Breast epithelium (tissue), 4 donors: ENCODE data around the gene MYMK. TPM values are rescaled to one million over a fixed set of nuclear protein-coding genes. Genes with fewer than 3 reads are reported as not detected.

Experiments used
- DNase-seq, 2 donors: peaks; one replicate each; pipeline ENCODE4 v3.0.0-alpha.2; 2019; ENCODE audit warnings: low spot score in 2 of 2
- H3K27ac ChIP-seq, 2 donors: fragments of 200-600 bp; sonication (generic) in 1 of 2; one replicate each; pipeline ENCODE4 v1.5.1; 2016 to 2019; ENCODE audit warnings: mild to moderate bottlenecking in 1 of 2
- H3K27me3 ChIP-seq, 2 donors: fragments of 200-600 bp; sonication (generic) in 1 of 2; one replicate each; pipeline versions ENCODE4 v1.5.1 to v1.6.0; 2017 to 2019; ENCODE audit warnings: control low read depth in 1 of 2, mild to moderate bottlenecking in 1 of 2
- H3K36me3 ChIP-seq: fragments of 200-600 bp; one replicate; pipeline ENCODE4 v1.5.1; 2019
- H3K4me1 ChIP-seq, 2 donors: fragments of 200-600 bp; sonication (generic); one replicate each; pipeline ENCODE4 v1.5.1; 2016 to 2019; ENCODE audit warnings: control low read depth in 1 of 2
- H3K4me3 ChIP-seq, 3 donors: fragments of 200-600 bp; sonication (generic); 1 replicate in 2 of 3; 2 replicates in 1 of 3; pipeline ENCODE4 v1.5.1; 2016 to 2019; ENCODE audit warnings: mild to moderate bottlenecking in 3 of 3, moderate library complexity in 2 of 3
- H3K9me3 ChIP-seq, 2 donors: fragments of 200-600 bp; sonication (generic) in 1 of 2; one replicate each; pipeline ENCODE4 v1.5.1; 2016 to 2019; ENCODE audit warnings: control low read depth in 1 of 2
- POLR2A ChIP-seq: fragments of 450-650 bp; IDR thresholded peaks from one replicate; pipeline ENCODE4 v1.6.1; 2016; ENCODE audit warnings: antibody characterized with exemption, mild to moderate bottlenecking, moderate library complexity
- POLR2AphosphoS5 ChIP-seq, 3 donors: sonication (generic); formaldehyde crosslinking; IDR thresholded peaks; one replicate each; pipeline ENCODE4 v1.6.1; 2017; ENCODE audit warnings: antibody characterized with exemption in 3 of 3
- intact Hi-C: fragments of 100-400 bp; cut with DNase I; formaldehyde crosslinking; loops from one replicate; pipeline ENCODE4 v1.15.1; 2023; ENCODE audit warnings: low total_unique reads
- total RNA-seq, 3 donors: library from RNA; depleted of rRNA; stranded (reverse); fragments of >200 nt; gene quantifications; one replicate each; pipeline ENCODE4 v1.1.0, GENCODE V29; 2016
- TF ChIP-seq, protein P1 (sequence below), 3 donors: fragments of 450-650 bp; IDR thresholded peaks; one replicate each; pipeline ENCODE4 v1.5.1; 2016 to 2017; ENCODE audit warnings: antibody characterized with exemption in 3 of 3, mild to moderate bottlenecking in 3 of 3, moderate library complexity in 3 of 3

The MYMK gene
- total RNA-seq, 3 donors from 2014 or later, result not detected

DNA sequence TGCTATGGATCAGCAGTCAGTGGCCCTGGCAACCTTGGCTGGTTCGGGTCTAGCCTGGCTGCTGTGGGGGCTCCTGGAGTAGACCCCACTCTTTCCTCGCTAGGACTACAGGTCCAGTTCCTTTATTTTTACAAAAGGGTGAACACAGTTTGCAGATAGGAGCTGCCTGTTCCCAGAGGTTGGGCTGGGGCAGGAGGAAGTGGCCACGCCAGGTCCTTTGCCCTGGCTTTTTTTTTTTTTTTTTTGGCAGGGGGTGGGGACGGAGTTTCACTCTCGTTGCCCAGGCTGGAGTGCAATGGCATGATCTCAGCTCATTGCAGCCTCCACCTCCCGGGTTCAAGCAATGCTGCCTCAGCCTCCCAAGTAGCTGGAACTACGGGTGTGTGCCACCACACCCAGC is 53.8 kb downstream of the MYMK start:
- intact Hi-C loops, result no loop called here
- DNase-seq, result no peak
- Histone ChIP-seq H3K27me3 (peaks cover 0 to 5% of the 10 kb centered on the region in 2 donors), H3K27ac (no peak overlapping the region), H3K4me1 (no peaks in the 10 kb centered on the region), H3K9me3 (no peaks in the 10 kb centered on the region), H3K4me3 (no peak overlapping the region), H3K36me3 (no peaks in the 10 kb centered on the region)
- no peak for TF ChIP-seq POLR2A
- TF ChIP-seq POLR2AphosphoS5 (IDR thresholded peaks at IDR 0.05), result no peak

DNA sequence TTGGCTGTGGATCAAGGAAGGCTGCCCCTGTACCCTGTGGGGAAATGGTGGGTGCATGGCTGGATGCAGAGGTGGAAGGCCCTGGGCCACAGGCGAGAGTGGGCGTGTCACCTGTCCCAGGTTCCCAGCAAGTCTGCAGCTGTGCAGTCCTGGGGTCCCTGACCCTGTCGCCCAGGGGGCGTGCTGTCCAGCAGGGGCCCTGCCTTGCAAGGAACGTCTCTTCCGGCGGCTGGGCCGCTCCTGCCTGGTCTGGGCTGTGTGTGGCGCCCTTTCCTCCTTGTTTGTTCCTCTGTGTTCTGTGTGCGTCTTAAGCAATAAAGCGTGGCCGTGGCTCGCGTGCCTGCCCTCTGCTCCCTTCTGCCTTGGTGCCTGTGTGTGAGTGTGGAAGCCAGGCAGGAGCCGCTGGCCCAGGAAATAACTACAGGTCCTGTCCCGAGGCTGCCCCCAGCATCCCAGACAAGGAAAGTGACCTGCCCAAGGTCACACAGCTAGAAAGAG is 54.3 kb downstream of the MYMK start:
- Histone ChIP-seq H3K4me3 (no peak overlapping the region), H3K36me3 (no peaks in the 10 kb centered on the region), H3K4me1 (no peaks in the 10 kb centered on the region), H3K27ac (no peak overlapping the region), H3K9me3 (no peaks in the 10 kb centered on the region), H3K27me3 (peaks cover 0 to 5% of the 10 kb centered on the region in 2 donors)
- DNase-seq, result no peak
- TF ChIP-seq, protein P1, sequence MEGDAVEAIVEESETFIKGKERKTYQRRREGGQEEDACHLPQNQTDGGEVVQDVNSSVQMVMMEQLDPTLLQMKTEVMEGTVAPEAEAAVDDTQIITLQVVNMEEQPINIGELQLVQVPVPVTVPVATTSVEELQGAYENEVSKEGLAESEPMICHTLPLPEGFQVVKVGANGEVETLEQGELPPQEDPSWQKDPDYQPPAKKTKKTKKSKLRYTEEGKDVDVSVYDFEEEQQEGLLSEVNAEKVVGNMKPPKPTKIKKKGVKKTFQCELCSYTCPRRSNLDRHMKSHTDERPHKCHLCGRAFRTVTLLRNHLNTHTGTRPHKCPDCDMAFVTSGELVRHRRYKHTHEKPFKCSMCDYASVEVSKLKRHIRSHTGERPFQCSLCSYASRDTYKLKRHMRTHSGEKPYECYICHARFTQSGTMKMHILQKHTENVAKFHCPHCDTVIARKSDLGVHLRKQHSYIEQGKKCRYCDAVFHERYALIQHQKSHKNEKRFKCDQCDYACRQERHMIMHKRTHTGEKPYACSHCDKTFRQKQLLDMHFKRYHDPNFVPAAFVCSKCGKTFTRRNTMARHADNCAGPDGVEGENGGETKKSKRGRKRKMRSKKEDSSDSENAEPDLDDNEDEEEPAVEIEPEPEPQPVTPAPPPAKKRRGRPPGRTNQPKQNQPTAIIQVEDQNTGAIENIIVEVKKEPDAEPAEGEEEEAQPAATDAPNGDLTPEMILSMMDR (IDR thresholded peaks at IDR 0.05), result no peak
- no peak for TF ChIP-seq POLR2AphosphoS5 (IDR thresholded peaks at IDR 0.05)
- TF ChIP-seq POLR2A, result no peak
- intact Hi-C loops, result no loop called here

DNA sequence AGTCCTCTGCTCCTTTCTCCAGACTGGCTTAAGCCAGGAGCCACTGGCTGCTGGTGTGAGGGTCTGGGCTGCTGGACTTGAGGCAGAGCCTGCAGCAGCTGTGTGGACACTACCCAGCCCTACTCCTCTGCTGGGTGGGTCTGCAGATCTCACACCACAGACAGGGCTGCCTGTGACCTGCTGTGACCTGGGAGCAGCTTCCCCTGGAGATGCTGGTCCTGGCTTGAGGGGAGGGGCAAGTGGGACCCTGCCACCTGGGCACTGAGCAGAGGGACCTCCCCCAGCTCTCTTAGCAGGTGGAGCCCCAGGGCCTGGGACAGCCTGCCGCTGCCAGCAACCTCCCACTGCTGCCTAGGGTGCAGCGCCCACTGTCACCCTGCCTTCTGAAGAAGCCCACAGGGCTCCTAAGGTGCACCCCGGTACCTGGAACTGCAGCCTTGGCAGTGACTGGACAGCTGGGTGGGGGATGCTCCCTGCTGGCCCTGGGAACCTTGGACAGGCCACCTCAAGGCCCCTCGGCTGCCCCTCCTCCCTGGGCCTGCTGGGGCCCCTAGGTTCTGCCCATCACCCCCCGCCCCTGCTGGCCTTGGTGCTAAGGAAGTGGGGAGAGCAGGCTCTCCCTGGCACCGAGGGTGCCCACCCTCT is 55.9 kb downstream of the MYMK start:
- no peak for DNase-seq
- intact Hi-C loops, result no loop called here

DNA sequence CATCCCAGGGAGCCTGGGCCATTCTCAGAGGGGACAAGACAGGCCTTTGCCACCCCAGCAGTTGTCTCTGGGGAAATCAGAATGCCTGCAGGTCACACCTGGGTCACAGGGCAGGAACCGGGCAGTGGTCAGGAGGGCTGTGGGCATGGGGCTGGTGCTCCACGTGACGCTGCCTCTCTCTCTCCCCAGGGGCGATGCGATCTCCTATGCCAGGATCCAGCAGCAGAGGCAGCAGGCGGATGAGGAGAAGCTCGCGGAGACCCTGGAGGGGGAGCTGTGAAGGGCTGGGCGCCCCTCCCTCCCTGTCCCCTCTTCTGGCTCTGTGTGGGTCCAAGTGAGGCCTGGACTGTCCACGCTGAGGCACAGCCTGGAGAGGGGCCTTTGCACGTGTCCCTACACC is 56.4 kb downstream of the MYMK start:
- H3K27me3 ChIP-seq, result peaks cover 0 to under 1% of the 10 kb centered on the region in 2 donors
- no peak overlapping the region for H3K4me3 ChIP-seq
- H3K27ac ChIP-seq, result no peak overlapping the region
- no peaks in the 10 kb centered on the region for H3K36me3 ChIP-seq
- DNase-seq, result no peak
- intact Hi-C loops, result no loop called here
- no peak for TF ChIP-seq POLR2AphosphoS5 (IDR thresholded peaks at IDR 0.05)
- TF ChIP-seq, protein P1 (IDR thresholded peaks at IDR 0.05), result no peak
- no peak for TF ChIP-seq POLR2A
- no peaks in the 10 kb centered on the region for H3K4me1 ChIP-seq
- no peaks in the 10 kb centered on the region for H3K9me3 ChIP-seq

More for the DNA sequence above, 55.9 kb downstream of the MYMK start:
- Histone ChIP-seq H3K4me1 (no peaks in the 10 kb centered on the region), H3K27ac (no peak overlapping the region), H3K4me3 (no peak overlapping the region), H3K36me3 (no peaks in the 10 kb centered on the region), H3K9me3 (no peaks in the 10 kb centered on the region), H3K27me3 (peaks cover 0 to 5% of the 10 kb centered on the region in 2 donors)
- no peak for TF ChIP-seq POLR2AphosphoS5 (IDR thresholded peaks at IDR 0.05)
- no peak for TF ChIP-seq POLR2A

DNA sequence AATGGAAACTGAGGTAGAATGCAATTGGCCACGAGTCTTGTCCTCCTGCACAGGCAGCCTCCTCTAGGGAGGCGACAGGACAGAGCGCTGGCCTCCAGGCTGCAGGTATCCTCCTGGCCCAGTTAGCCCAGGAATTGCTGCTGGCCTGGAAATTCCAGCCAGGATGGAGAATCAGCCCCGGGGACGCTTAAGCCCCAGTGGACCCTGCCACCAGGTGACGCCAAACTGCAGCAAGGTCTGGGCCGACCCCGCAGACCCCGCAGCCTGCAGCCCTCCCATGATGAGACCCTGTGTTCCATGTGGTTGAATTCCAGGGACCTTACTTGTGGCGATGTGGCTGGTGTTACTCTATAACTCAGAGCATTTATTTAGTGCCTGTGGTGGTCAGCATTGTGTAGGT is 57.7 kb downstream of the MYMK start:
- Histone ChIP-seq H3K4me1 (no peaks in the 10 kb centered on the region), H3K36me3 (no peaks in the 10 kb centered on the region), H3K27me3 (no peaks in the 10 kb centered on the region), H3K9me3 (no peaks in the 10 kb centered on the region), H3K4me3 (no peak overlapping the region), H3K27ac (no peak overlapping the region)
- no peak for TF ChIP-seq POLR2AphosphoS5 (IDR thresholded peaks at IDR 0.05)
- TF ChIP-seq, protein P1 (IDR thresholded peaks at IDR 0.05), result no peak
- no peak for TF ChIP-seq POLR2A
- no peak for DNase-seq
- intact Hi-C loops, result no loop called here

DNA sequence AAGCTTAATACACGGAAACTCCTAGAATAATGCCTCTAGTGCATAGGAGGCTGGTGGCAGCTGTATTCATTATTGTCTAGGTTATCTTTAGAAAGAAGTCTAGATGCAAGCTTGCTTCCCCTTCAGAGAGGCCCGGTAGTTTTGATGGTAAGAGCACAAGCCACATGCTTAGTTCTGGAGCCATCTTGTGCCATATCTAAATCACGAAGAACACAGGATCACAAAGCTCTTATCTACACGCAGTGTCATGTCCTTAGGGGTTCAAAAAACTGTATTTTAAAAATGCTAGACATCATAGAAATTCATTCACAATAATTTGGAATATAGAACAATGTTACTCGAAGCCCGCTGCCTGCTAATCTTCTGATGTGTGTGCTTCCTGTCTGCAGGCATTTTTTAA is 58.8 kb downstream of the MYMK start:
- peaks cover 0 to 1% of the 10 kb centered on the region in 2 donors for H3K4me1 ChIP-seq
- no peak overlapping the region for H3K4me3 ChIP-seq
- no peak for DNase-seq
- no peaks in the 10 kb centered on the region for H3K9me3 ChIP-seq
- H3K27me3 ChIP-seq, result no peaks in the 10 kb centered on the region
- TF ChIP-seq, protein P1 (IDR thresholded peaks at IDR 0.05), result no peak
- no peak for TF ChIP-seq POLR2A
- TF ChIP-seq POLR2AphosphoS5 (IDR thresholded peaks at IDR 0.05), result no peak
- H3K27ac ChIP-seq, result no peak overlapping the region
- intact Hi-C loops, result no loop called here
- H3K36me3 ChIP-seq, result no peaks in the 10 kb centered on the region
